Uterus (tissue), 4 donors: ENCODE results near the gene ZCCHC8. TPM values are rescaled to one million over a fixed set of nuclear protein-coding genes. Genes with fewer than 3 reads are reported as not detected.
"Not testable (repeated sequence)": the region's sequence is repeated elsewhere in the genome, so short reads cannot be mapped to it uniquely, and the experiment has no call there.

ENCODE experiments used
- DNase-seq, 2 donors: peaks; one replicate each; pipeline ENCODE4 v3.0.0-alpha.2; 2019 to 2020
- H3K27ac ChIP-seq, 2 donors: fragments of 200-600 bp; sonication (generic); 1 replicate in 1 of 2; 2 replicates in 1 of 2; pipeline ENCODE4 v1.5.1; 2016 to 2018
- H3K27me3 ChIP-seq, 2 donors: fragments of 200-600 bp; sonication (generic); one replicate each; pipeline ENCODE4 v1.5.1; 2018 to 2019; ENCODE audit warnings: control low read depth in 1 of 2
- H3K36me3 ChIP-seq, 2 donors: fragments of 200-600 bp; sonication (generic); one replicate each; pipeline ENCODE4 v1.5.1; 2019; ENCODE audit warnings: control low read depth in 1 of 2
- H3K4me1 ChIP-seq, 2 donors: fragments of 200-600 bp; sonication (generic); one replicate each; pipeline ENCODE4 v1.5.1; 2018 to 2019; ENCODE audit warnings: control low read depth in 1 of 2
- H3K4me3 ChIP-seq, 2 donors: fragments of 200-600 bp; sonication (generic); 1 replicate in 1 of 2; 2 replicates in 1 of 2; pipeline ENCODE4 v1.5.1; 2018 to 2019; ENCODE audit warnings: mild to moderate bottlenecking in 1 of 2
- H3K9me3 ChIP-seq, 2 donors: fragments of 200-600 bp; sonication (generic); one replicate each; pipeline ENCODE4 v1.5.1; 2019; ENCODE audit warnings: control low read depth in 1 of 2
- POLR2A ChIP-seq, 2 donors: fragments of 450-650 bp; IDR thresholded peaks; one replicate each; pipeline ENCODE4 v1.6.1; 2016; ENCODE audit warnings: antibody characterized with exemption in 2 of 2, mild to moderate bottlenecking in 1 of 2, moderate library complexity in 1 of 2
- intact Hi-C: fragments of 100-400 bp; cut with DNase I; formaldehyde crosslinking; loops from one replicate; pipeline ENCODE4 v1.15.1; 2023; ENCODE audit warnings: low total_unique reads
- total RNA-seq, 4 donors: library from RNA; depleted of rRNA in 3 of 4; stranded (reverse); fragments of >200 nt in 3 of 4; gene quantifications; one replicate each; pipeline versions ENCODE4 v1.1.0 to v1.2.4, GENCODE V29; 2014 to 2023
- TF ChIP-seq, protein P1 (sequence below), 4 experiments: fragments of 200-600 bp in 2 of 4; fragments of 450-650 bp in 2 of 4; sonication (generic) in 2 of 4; IDR thresholded peaks; one replicate each; pipeline ENCODE4 v1.5.1; 2016 to 2019; ENCODE audit warnings: antibody characterized with exemption in 4 of 4, mild to moderate bottlenecking in 2 of 4, moderate library complexity in 1 of 4
- donor health status: DM: yes; HTN: yes; CAD: no.

Gene ZCCHC8
- total RNA-seq, 4 donors from 2014 or later = 13.5 to 43.3 (median 25.8) TPM

DNA sequence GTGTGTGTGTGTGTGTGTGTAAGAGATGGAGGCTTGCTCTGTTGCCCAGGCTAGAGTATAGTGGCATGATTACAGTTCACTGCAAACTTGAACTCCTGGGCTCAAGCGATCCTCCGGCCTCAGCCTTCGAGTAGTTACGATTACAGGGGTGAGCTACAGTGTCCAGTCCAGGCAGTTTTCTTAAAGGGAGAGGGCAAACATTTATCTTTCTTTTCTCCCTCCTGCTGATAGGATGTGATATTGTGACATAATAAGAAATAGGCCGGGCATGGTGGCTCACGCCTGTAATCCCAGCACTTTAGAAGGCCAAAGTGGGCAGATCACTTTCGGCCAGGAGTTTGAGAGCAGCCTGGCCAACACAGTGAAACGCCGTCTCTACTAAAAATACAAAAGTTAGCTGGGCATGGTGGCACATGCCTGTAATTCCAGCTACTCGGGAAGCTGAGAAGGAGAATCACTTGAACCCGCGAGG is 46.4 kb downstream of the ZCCHC8 start:
- H3K4me3 ChIP-seq = no peak overlapping the region
- no peaks in the 10 kb centered on the region for H3K4me1 ChIP-seq
- no peaks in the 10 kb centered on the region for H3K27me3 ChIP-seq
- intact Hi-C loops = no loop called here
- H3K36me3 ChIP-seq = no peaks in the 10 kb centered on the region
- H3K9me3 ChIP-seq = no peaks in the 10 kb centered on the region
- no peak for DNase-seq
- H3K27ac ChIP-seq = no peak overlapping the region
- TF ChIP-seq POLR2A (IDR thresholded peaks at IDR 0.05) = no peak
- TF ChIP-seq, protein P1, sequence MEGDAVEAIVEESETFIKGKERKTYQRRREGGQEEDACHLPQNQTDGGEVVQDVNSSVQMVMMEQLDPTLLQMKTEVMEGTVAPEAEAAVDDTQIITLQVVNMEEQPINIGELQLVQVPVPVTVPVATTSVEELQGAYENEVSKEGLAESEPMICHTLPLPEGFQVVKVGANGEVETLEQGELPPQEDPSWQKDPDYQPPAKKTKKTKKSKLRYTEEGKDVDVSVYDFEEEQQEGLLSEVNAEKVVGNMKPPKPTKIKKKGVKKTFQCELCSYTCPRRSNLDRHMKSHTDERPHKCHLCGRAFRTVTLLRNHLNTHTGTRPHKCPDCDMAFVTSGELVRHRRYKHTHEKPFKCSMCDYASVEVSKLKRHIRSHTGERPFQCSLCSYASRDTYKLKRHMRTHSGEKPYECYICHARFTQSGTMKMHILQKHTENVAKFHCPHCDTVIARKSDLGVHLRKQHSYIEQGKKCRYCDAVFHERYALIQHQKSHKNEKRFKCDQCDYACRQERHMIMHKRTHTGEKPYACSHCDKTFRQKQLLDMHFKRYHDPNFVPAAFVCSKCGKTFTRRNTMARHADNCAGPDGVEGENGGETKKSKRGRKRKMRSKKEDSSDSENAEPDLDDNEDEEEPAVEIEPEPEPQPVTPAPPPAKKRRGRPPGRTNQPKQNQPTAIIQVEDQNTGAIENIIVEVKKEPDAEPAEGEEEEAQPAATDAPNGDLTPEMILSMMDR (IDR thresholded peaks at IDR 0.05) = no peak

DNA sequence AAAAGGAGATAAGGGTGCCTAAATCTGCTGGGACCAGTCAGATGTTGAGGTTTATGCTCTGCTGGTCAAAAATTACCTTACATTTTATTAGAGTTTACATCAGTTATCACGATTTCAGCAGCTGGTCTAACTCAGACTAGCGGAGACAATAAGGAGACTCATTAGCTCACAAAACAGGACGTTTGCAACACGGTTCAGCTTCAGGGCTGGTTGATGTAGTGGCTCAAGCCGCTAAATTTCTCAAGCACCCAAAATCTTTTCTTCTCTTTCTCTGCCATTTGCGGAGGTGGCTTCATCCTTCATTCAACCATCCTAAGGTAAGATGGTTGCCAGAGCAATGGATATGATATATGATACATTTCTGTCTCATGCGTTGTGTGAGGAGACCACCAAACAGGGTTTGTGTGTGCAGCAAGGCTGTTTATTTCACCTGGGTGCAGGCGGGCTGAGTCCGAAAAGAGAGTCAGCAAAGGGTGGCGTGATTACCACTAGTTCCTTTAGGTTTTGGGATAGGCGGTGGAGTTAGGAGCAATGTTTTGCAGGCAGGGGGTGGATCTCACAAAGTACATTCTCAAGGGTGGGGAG is 47.9 kb downstream of the ZCCHC8 start:
- H3K4me1 ChIP-seq = no peaks in the 10 kb centered on the region

GRCh38 chr12:122449317-122449716 is 51.4 kb downstream of the ZCCHC8 start:
- DNase-seq = no peak
- Histone ChIP-seq H3K4me1 (no peaks in the 10 kb centered on the region), H3K27me3 (no peaks in the 10 kb centered on the region), H3K9me3 (no peaks in the 10 kb centered on the region), H3K4me3 (no peak overlapping the region), H3K36me3 (no peaks in the 10 kb centered on the region), H3K27ac (no peak overlapping the region)
- intact Hi-C loops = no loop called here
- TF ChIP-seq POLR2A (IDR thresholded peaks at IDR 0.05) = no peak
- TF ChIP-seq, protein P1 (IDR thresholded peaks at IDR 0.05) = no peak

More for the DNA sequence above, 47.9 kb downstream of the ZCCHC8 start:
- no peak for TF ChIP-seq POLR2A (IDR thresholded peaks at IDR 0.05)
- TF ChIP-seq, protein P1 (IDR thresholded peaks at IDR 0.05) = no peak
- no peaks in the 10 kb centered on the region for H3K27me3 ChIP-seq
- intact Hi-C loops = no loop called here
- DNase-seq = no peak
- H3K9me3 ChIP-seq = no peaks in the 10 kb centered on the region
- H3K4me3 ChIP-seq = no peak overlapping the region
- no peaks in the 10 kb centered on the region for H3K36me3 ChIP-seq
- H3K27ac ChIP-seq = no peak overlapping the region

- H3K27ac ChIP-seq, H3K4me3 ChIP-seq, intact Hi-C loops, H3K27me3 ChIP-seq, DNase-seq, H3K9me3 ChIP-seq, H3K36me3 ChIP-seq, H3K4me1 ChIP-seq: not testable (repeated sequence)
Observed at GRCh38 chr12:122447825-122448224, 52.9 kb downstream of the ZCCHC8 start.

DNA sequence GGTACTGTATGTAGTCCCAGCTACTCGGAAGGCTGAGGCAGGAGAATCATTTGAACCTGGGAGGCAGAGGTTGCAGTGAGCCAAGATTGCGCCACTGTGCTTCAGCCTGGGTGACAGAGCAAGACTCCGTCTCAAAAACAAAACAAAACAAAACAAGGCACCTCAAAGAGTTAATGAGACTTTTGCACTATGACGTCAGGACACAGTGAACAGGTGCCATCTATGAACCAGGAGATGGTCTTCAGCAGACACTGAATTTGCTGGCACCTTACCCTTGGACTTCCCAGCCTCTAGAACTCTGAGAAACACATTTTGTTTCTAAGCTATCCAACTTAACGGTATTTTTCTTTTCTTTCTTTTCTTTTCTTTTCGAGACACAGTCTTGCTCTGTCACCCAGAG is 54.3 kb downstream of the ZCCHC8 start:
- H3K4me3 ChIP-seq, H3K27ac ChIP-seq, H3K27me3 ChIP-seq, intact Hi-C loops, H3K36me3 ChIP-seq, H3K9me3 ChIP-seq, H3K4me1 ChIP-seq, DNase-seq: not testable (repeated sequence)

DNA sequence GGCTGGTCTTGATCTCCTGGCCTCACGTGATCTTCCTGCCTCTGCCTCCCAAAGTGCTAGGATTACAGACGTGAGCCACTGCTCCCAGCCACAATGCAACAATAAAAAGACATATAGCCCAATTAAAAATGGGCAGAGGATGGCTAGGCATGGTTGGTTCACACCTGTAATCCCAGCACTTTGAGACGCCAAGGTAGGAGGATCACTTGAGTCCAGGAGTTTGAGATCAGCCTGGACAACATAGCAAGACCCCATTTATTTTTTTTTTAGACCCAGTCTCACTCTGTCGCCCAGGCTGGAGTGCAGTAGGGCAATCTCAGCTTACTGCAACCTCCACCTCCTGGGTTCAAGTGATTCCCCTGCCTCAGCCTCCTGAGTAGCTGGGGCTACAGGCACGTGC is 56.7 kb downstream of the ZCCHC8 start:
- H3K4me1 ChIP-seq, H3K4me3 ChIP-seq, DNase-seq, intact Hi-C loops, H3K36me3 ChIP-seq, H3K27me3 ChIP-seq, H3K27ac ChIP-seq, H3K9me3 ChIP-seq: not testable (repeated sequence)

- intact Hi-C loops, H3K27me3 ChIP-seq, H3K27ac ChIP-seq, H3K36me3 ChIP-seq, H3K4me3 ChIP-seq, H3K4me1 ChIP-seq, H3K9me3 ChIP-seq, DNase-seq: not testable (repeated sequence)
Observed at GRCh38 chr12:122438822-122439221, 61.9 kb downstream of the ZCCHC8 start.
